Heart right ventricle (tissue), 16 donors: ENCODE measurements around the gene STK32A. TPM values are rescaled to one million over a fixed set of nuclear protein-coding genes. Genes with fewer than 3 reads are reported as not detected.
A peak's percentile ranks its signal among the peaks of the same experiment; 100 is the strongest.
"Not testable (repeated sequence)": the region's sequence is repeated elsewhere in the genome, so short reads cannot be mapped to it uniquely, and the experiment has no call there.

ENCODE experiments used
- ATAC-seq, 8 donors: fragments of 200-7000 bp; cut with Tn5 transposase; one replicate each; pipeline ENCODE4 v1.9.1; 2020; ENCODE audit warnings: mild to moderate bottlenecking in 8 of 8, moderate library complexity in 8 of 8, moderate number of reproducible peaks in 1 of 8
- DNase-seq, 2 donors: peaks; one replicate each; pipeline ENCODE4 v3.0.0-alpha.2; 2020
- H3K27ac ChIP-seq, 10 donors: fragments of 200-600 bp; sonication (generic) in 2 of 10; one replicate each; pipeline versions ENCODE4 v1.5.0 to v1.8.0; 2020 to 2022; ENCODE audit warnings: mild to moderate bottlenecking in 3 of 10
- H3K27me3 ChIP-seq, 7 donors: fragments of 200-600 bp; one replicate each; pipeline ENCODE4 v1.8.0; 2021 to 2022; ENCODE audit warnings: mild to moderate bottlenecking in 2 of 7
- H3K36me3 ChIP-seq, 9 donors: fragments of 200-600 bp; sonication (generic) in 1 of 9; one replicate each; pipeline versions ENCODE4 v1.5.0 to v1.8.0; 2020 to 2022; ENCODE audit warnings: mild to moderate bottlenecking in 2 of 9
- H3K4me1 ChIP-seq, 9 donors: fragments of 200-600 bp; sonication (generic) in 1 of 9; one replicate each; pipeline versions ENCODE4 v1.5.0 to v1.8.0; 2020 to 2022; ENCODE audit warnings: mild to moderate bottlenecking in 4 of 9
- H3K4me3 ChIP-seq, 10 donors: fragments of 200-600 bp; sonication (generic) in 2 of 10; one replicate each; pipeline versions ENCODE4 v1.5.0 to v1.8.0; 2020 to 2022; ENCODE audit warnings: mild to moderate bottlenecking in 7 of 10, moderate library complexity in 2 of 10
- H3K9me3 ChIP-seq, 11 donors: fragments of 200-600 bp in 10 of 11; sonication (generic) in 2 of 11; one replicate each; pipeline versions ENCODE4 v1.5.0 to v1.8.0; 2013 to 2022; ENCODE audit warnings: mild to moderate bottlenecking in 2 of 11, control low read depth in 1 of 11, moderate library complexity in 1 of 11
- CTCF ChIP-seq, 9 donors: fragments of 200-600 bp; sonication (generic) in 2 of 9; IDR thresholded peaks; one replicate each; pipeline versions ENCODE4 v1.5.0 to v1.8.0; 2021 to 2022; ENCODE audit warnings: antibody characterized with exemption in 9 of 9, mild to moderate bottlenecking in 5 of 9, moderate library complexity in 1 of 9
- WGBS, 2 donors: extraction: QIAGEN DNeasy Blood & Tissue Kit; methylation state at CpG; one replicate each; pipeline ENCODE4 v1.1.7; 2013; ENCODE audit warnings: inconsistent platforms in 1 of 2; 5-methylcytosine and 5-hydroxymethylcytosine counted together
- intact Hi-C, 10 donors: fragments of 100-400 bp; cut with DNase I; formaldehyde crosslinking; loops; one replicate each; pipeline versions ENCODE4 v1.11.1 to v1.14.2; 2022
- polyA plus RNA-seq, 2 donors: library from polyadenylated mRNA; stranded (reverse); fragments of 200-250 nt; gene quantifications; one replicate each; pipeline ENCODE4 v1.2.3, GENCODE V29; 2013
- total RNA-seq, 10 donors: library from RNA; stranded (reverse); fragmentation: NEBNext Ultra II Directional in 3 of 10; extraction: Animal tissue kit (Norgen Biotek cat#: 25700) in 3 of 10; gene quantifications; one replicate each; pipeline versions ENCODE4 v1.2.1 to v1.2.4, GENCODE V29; 2021 to 2023
- donor health status: Arrhythmogenic right ventricular cardiomyopathy.
- donor health status: ischemic (EF 13 %, LVEDD 7.1; RV severe dilation, severe dysfunction).
- donor health status: healthy with polysubstance abuse.
- donor health status: DM: no; HTN: yes; CAD: no.
- donor health status: DM: no; HTN: no; CAD: no.
- donor health status: ischemic (EF 25% LVEDD 6.9; RV normal size, moderate dysfunction).
- donor health status: ischemic (EF 25% LVEDD 5.7; RV mildly dilated, moderate dysfunction).
- donor health status: healthy.
- donor health status: DM: yes; HTN: yes; CAD: no.
- donor health status: Ischemic cardiomyopathy.
- donor health status: ischemic (EF 35%, LVEDD 5.7; RV mildly dilated, moderate dysfunction).
- donor health status: nonischemic (EF 11% LVEDD 7.7; RV severe dilation, severe dysfunction).
- donor health status: DM: yes; HTN: yes; CAD: no.
- donor health status: PGD.
- donor health status: ischemic (EF 29% LVEDD 5.4; RV normal size, mild dysfunction).
- donor health status: nonischemic (EF 23%, LVEDD 6.1; RV moderate dilation, normal function).

Gene STK32A
- total and polyA plus RNA-seq, 12 donors = 0.13 to 2.1 (median 0.76) TPM

DNA sequence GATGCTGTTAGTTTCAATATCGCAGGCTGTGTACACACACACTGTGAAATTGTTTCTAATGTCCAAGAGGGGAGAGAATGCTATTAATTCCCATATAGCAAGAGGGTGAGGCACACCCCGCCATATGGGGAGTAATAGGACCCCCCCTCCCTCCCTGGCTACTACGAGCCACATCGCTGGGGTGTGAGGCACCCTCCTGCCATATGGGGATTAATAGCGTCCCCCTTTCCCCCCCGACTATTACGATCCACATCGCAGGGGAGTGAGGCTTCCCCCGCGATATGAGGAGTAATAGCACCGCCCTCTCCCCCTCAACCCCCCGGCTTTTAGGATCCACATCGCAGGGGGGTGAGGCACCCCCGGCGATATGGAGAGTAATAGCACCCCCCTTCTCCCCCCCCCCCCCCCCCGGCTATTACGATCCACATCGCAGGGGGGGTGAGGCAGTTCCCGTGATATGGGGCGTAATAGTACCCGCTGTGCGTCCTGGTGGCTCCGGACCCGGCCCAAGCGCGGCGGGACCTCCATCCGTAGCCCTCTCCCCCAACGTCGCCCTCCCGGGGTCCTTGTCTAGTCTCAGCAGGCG lies 494 bp upstream of the STK32A start:
- Histone ChIP-seq H3K36me3 (no peaks in the 10 kb centered on the region), H3K27ac (peak overlapping the region in 4 of 10 donors; percentile 26 to 35 (median 30)), H3K9me3 (peaks cover 0 to 7% (median 0%) of the 10 kb centered on the region in 11 donors), H3K27me3 (peaks cover 0 to 54% (median 50%) of the 10 kb centered on the region in 7 donors), H3K4me1 (peaks cover 0 to 15% (median 10%) of the 10 kb centered on the region in 9 donors), H3K4me3 (peak overlapping the region; percentile 16 to 63 (median 58))
- DNase-seq (no peak), ATAC-seq (peak in 7 of 8 donors; percentile 14 to 46 (median 22))
- TF ChIP-seq CTCF (IDR thresholded peaks at IDR 0.05) = no peak
- WGBS, 2 donors = 3% methylated on average over 29 to 32 of the region's 32 CpGs
- intact Hi-C loops = loop anchor here in 2 of 10 donors (5.0 to 10.0 kb wide), 2 partner anchors 130 to 133 kb away; no protein-coding TSS in a partner anchor

- WGBS, 2 donors = 84 to 91% methylated on average over 4 of the region's 4 CpGs
- Histone ChIP-seq H3K27me3 (peaks cover 0 to 54% (median 35%) of the 10 kb centered on the region in 7 donors), H3K9me3 (no peaks in the 10 kb centered on the region), H3K36me3 (no peaks in the 10 kb centered on the region), H3K27ac (no peak overlapping the region), H3K4me1 (peaks cover 0 to 2% (median under 1%) of the 10 kb centered on the region in 9 donors), H3K4me3 (no peak overlapping the region)
- intact Hi-C loops = no loop called here
- ATAC-seq = no peak
- no peak for TF ChIP-seq CTCF (IDR thresholded peaks at IDR 0.05)
- no peak for DNase-seq
Measured at GRCh38 chr5:147240266-147240985, 5.6 kb downstream of the STK32A start.

- peaks cover 0 to 26% (median 8%) of the 10 kb centered on the region in 7 donors for H3K27me3 ChIP-seq
- DNase-seq, H3K27ac ChIP-seq, intact Hi-C loops, H3K9me3 ChIP-seq, H3K4me1 ChIP-seq, ATAC-seq, H3K36me3 ChIP-seq, H3K4me3 ChIP-seq: not testable (repeated sequence)
- 81 to 96% methylated on average over 2 to 6 of the region's 6 CpGs for WGBS, 2 donors
Measured at GRCh38 chr5:147243238-147243637, 8.4 kb downstream of the STK32A start.

DNA sequence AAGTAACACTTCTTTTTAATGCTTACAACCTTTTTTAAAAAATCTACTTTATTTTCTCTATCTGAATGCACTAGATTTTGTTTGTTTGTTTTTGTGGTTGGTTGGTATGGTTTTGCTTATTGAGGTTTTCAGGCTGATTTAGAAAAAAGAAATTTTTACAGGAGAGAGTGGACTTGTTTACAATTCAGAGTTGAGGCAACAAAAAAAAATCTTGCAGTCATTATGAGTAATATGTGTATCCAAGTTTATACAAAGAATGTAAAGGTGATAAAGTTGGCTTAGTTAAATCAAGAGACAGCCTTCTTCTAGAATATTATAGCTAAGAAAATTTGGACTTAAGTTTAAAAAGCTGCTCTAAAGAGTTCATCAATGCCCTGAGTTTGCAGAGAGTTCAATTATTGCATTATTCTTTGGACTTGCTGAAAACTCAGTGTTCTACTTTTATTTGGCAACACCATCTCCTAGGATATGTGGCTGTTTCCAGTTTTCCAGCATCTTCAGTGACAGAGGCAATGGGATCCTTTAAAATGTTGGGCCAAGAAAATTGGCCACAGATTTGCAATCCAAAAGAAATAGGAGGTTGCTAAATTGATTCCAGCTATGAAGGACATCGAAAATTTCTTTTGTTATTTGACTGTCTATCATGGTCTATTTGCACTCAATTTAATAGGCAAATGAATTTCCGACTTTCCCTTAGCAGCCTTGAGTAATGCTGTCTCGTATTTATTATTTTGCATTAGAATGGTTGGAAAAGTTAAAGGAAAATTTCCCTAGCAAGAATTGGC lies 10.7 kb downstream of the STK32A start:
- Histone ChIP-seq H3K4me1 (no peaks in the 10 kb centered on the region), H3K27ac (no peak overlapping the region), H3K27me3 (peaks cover 0 to 10% (median 0%) of the 10 kb centered on the region in 7 donors), H3K9me3 (no peaks in the 10 kb centered on the region), H3K36me3 (no peaks in the 10 kb centered on the region), H3K4me3 (no peak overlapping the region)
- ATAC-seq = peak in 2 of 8 donors; percentile 24 to 25
- intact Hi-C loops = no loop called here
- WGBS, 2 donors = 62 to 76% methylated on average over 3 of the region's 3 CpGs
- no peak for TF ChIP-seq CTCF (IDR thresholded peaks at IDR 0.05)
- DNase-seq = no peak
